GM19328 (cell line): Measurements from ENCODE around the gene PIH1D1.
"Not testable (repeated sequence)": the region's sequence is repeated elsewhere in the genome, so short reads cannot be mapped to it uniquely, and the experiment has no call there.

ENCODE experiments used
- ATAC-seq: cut with Tn5 transposase; IDR thresholded peaks from one replicate; pipeline ENCODE4 v1.9.1; 2021; ENCODE audit warnings: mild to moderate bottlenecking, moderate library complexity; ENCODE audit not compliant: unreplicated experiment

PIH1D1 gene

GRCh38 chr19:49481020-49481683 lies 29.5 kb upstream of the PIH1D1 start:
- no peak for ATAC-seq

GRCh38 chr19:49479975-49480628 lies 28.5 kb upstream of the PIH1D1 start:
- ATAC-seq = no peak

GRCh38 chr19:49475995-49476880 lies 24.6 kb upstream of the PIH1D1 start:
- ATAC-seq = no peak

- ATAC-seq = no peak
These were observed 23.7 kb upstream of the PIH1D1 start for GRCh38 chr19:49475191-49475917.

- no peak for ATAC-seq
These were observed 22.9 kb upstream of the PIH1D1 start for GRCh38 chr19:49474542-49474924.

GRCh38 chr19:49473868-49474541 lies 22.4 kb upstream of the PIH1D1 start, which contains the start of gene FLT3LG:
Gene FLT3LG, plus strand, starts transcription at chr19:49474215. Its CDS starts 425 bp downstream, at chr19:49474640.
- ATAC-seq = peak; percentile 52

- ATAC-seq = not testable (repeated sequence)
These were observed 21.9 kb upstream of the PIH1D1 start for GRCh38 chr19:49473501-49473867.

GRCh38 chr19:49472936-49473335 lies 21.3 kb upstream of the PIH1D1 start:
- no peak for ATAC-seq

GRCh38 chr19:49470615-49470978 lies 19.0 kb upstream of the PIH1D1 start:
- ATAC-seq = no peak

GRCh38 chr19:49469828-49470614 lies 18.4 kb upstream of the PIH1D1 start:
- ATAC-seq = no peak

- peak; percentile 60 for ATAC-seq
These were observed 17.3 kb upstream of the PIH1D1 start for GRCh38 chr19:49468746-49469447.

GRCh38 chr19:49468199-49468598 lies 16.6 kb upstream of the PIH1D1 start:
- no peak for ATAC-seq

- ATAC-seq = no peak
These were observed 13.8 kb upstream of the PIH1D1 start for GRCh38 chr19:49465371-49465770.

GRCh38 chr19:49463960-49464740 lies 12.5 kb upstream of the PIH1D1 start:
- no peak for ATAC-seq

- ATAC-seq = no peak
These were observed 10.9 kb upstream of the PIH1D1 start for GRCh38 chr19:49462492-49462891.

- no peak for ATAC-seq
These were observed 10.0 kb upstream of the PIH1D1 start for GRCh38 chr19:49461656-49462055.

GRCh38 chr19:49461130-49461529 lies 9.5 kb upstream of the PIH1D1 start:
- not testable (repeated sequence) for ATAC-seq

- ATAC-seq = no peak
These were observed 7.8 kb upstream of the PIH1D1 start for GRCh38 chr19:49459388-49459787.
